GM21737 (cell line): ENCODE data around the gene PLCL1.

Experiments
- ATAC-seq: cut with Tn5 transposase; IDR thresholded peaks from one replicate; pipeline ENCODE4 v1.9.1; 2021; ENCODE audit warnings: mild to moderate bottlenecking, moderate library complexity; ENCODE audit not compliant: unreplicated experiment

The PLCL1 gene

DNA sequence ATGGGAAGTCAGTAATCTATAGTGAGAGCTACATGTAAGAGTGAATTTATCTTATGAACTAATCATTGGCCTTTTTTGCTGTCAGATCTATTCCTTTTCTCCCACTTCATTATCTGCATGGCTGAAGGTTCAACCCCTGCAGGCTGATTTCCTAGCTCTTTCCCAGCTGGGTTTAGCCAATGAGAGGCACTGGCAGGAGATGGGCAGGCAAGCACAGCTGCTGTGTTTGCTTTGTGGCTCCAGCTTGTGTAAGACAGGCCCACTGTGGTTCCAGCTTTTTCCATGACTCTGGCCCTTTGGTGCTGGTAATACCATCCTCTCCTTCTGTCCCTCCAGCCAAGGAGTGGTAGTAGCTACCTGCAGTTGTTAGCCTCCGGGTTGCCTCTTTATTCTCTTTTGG lies 248.8 kb downstream of the PLCL1 start:
- ATAC-seq = no peak

DNA sequence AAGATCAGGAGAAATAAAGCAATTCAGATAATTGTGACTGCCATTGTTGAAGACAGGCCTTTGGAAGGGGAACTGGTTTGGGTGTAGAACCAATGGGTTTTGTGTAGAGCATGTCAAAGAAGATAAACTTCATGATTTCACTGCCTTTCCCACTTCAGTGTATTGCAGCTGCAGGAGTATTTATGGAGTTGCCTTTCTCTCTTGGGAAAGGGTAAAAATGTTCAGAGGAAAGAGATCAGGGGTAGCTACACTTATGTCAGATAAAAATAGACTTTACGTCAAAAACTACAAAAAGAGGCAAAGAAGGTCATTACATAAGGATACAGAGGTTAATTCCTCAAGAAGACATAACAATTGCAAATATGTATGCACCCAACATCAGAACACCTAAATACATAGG lies 249.4 kb downstream of the PLCL1 start:
- no peak for ATAC-seq

DNA sequence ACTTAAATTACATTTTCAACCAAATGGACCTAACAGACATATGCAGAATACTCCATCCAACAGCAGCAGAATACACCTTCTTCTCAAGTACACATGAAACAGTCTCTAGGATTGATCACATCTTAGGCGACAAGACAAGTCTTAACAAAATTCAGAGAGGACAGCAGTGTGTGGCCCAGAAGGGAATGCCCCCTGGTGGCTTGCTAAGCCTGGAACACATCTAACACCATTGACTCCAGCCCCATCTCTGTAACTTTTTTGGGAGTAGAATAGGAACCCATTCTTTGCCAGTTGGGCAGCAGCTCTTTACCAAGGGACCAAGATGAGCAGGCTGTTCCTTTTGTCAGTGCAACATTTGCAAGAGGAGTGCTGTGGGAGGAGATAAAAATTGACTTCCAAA lies 249.9 kb downstream of the PLCL1 start:
- no peak for ATAC-seq

DNA sequence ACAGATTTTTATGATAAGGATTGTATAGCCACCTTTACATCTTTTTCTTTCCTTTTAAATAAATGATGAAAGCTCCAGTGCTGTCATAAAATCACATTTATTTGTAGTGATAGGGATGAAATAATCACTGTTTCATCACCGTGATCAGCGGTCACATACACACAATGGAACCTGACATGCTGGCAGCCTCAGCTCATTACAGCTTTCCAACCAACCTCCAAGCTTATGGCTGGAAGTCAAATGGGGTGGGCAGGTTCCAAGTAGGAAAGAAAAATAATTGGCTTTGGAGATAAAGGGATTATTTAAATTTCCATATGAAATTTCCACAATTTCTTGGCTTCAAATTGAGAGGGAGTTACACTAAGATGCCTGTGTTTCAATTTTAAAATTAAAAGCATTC lies 251.3 kb downstream of the PLCL1 start:
- ATAC-seq = no peak

DNA sequence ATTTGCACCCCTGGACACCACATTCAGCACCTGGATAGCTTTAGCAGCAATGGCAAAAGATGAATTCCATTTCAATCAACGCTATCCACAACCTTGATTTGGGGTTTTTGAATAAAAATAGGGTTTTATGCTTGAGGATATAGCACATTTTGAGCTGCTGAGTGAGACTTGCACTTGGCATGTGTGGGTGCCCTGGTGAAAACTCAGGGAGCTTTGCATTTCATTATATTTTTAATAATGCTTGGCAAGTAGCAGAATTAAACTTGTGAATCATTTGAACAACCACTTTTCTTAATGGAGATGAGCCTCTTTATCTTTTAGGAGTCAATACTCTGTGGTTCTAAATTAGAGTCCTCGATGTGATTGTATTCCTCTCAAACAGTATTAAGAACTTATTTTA lies 252.4 kb downstream of the PLCL1 start:
- ATAC-seq = no peak

DNA sequence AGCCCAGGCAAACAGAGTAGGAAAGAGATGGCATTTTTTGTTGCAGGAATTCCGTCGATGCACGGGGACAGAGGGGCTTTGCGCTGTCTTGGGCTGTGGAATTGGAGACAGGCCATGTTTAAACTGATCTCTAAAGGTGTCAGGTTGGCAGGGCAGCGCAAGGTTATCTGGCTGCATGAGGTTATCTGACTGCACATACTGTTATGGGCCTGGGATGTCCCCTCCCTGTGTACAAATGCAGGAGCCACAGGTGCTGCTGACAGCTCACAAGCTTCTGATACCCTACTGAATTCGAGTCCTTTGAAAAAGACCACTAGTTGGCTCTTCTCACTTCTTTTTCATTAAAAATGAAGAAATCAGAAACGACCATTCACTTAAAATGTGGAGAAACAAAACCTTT lies 255.4 kb downstream of the PLCL1 start:
- ATAC-seq = no peak

DNA sequence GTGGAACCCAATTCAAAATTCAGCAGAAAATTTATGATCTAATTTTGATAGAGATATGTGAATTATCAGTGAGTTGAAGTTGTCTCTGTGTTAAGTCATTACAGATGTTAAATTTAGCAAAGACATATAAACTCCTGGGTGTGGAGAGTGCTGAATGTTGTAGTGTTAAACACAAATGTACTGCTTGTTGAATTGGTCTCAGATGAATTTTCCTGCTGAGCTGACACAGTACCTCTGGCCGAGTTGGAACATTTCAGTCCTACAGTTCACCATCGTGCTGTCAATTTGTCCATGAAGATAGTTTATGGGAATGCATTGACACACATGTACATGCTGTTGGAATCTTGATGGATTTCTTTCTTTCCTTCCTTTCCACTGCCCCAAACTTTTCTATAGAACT lies 255.9 kb downstream of the PLCL1 start:
- ATAC-seq = no peak

DNA sequence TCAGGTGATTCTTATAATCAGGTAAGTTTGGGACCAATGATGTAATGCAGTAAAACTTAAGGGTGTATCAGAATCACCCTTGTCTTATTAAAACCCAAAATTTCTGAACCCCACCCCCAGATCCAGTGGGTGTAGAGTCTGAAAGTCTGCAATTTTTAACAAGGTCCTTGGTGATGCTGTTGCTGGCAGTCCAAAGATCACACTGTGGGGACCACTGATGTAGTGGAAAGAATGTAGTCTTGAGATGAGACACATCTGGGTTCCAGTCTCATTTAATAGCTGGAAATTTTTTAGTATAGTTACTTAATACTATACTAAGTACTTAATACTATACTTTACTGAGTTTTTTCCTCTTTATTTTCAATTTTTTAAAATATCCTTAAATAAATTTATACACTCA lies 258.4 kb downstream of the PLCL1 start:
- ATAC-seq = no peak

DNA sequence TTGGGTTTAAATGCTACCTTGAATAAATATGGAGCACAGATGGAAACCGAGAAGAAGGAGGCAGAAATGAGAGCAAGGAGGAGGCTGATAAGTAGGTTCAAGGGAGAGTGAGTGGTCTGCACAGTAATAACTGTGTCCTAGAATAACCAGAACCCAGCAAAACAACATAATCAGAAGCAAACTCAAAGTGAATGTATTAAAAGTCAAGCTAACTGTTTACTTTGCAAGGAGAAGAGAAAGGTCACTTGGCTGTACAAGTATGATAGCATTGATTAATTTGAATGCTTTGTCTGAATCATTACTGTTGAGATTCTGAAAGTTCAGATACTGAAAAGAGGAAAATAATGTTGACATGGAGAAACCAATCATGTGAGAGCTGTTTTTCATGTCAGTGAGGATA lies 258.8 kb downstream of the PLCL1 start:
- no peak for ATAC-seq

DNA sequence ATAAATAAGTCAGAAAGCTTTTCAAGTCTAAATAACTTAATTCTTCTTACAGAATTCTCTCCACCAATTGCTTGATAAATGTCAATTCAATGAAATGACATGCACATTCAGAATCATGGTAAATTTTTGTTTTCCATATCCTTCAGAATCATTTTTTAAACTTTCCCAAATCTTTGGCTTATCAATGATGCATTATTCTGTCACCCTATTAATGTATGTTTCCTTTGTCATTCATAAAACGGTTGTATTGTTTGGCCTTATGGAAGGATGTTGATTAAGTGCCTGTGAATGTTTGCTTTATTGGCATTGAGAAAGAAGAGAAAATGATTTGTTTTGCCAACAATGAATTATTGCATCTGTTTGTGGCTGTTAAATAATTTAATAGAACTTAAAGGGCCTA lies 260.9 kb downstream of the PLCL1 start:
- no peak for ATAC-seq

DNA sequence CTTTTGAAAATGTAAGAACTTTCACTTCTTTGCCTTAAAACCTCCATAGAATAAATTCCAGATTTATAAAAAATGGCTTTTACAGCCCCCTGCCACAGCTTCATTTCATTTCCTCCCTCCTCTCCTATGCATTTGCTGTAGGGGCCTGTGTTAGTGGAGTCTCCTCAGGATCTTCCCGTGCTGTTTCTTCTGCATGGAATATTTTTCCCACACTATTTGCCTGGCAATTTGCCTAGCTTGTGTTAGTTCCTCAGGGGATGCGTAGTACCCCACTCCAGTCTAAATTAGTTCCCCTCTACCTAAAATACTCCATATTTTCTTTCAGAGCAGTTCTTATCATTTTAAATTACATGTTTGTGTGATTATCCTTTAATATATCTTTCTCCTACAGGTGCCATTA lies 262.2 kb downstream of the PLCL1 start:
- no peak for ATAC-seq

DNA sequence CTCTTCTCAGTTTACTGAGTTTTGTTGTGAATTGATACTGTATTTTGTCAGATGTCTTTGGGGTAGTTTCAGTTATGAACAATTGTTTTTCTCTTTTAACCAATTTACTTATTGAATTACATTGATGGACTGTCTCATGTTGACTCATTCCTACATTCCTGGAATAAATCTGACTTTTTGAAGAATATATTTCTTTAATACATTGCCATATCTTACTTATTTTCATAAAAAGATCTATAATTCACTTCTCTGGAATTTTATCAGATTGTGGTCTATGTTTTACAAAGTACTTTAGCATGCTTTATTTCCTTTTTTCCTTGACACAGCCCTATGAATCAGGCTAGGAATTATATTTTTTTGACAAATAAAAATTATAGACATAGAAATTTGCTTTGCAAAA lies 268.3 kb downstream of the PLCL1 start:
- no peak for ATAC-seq

DNA sequence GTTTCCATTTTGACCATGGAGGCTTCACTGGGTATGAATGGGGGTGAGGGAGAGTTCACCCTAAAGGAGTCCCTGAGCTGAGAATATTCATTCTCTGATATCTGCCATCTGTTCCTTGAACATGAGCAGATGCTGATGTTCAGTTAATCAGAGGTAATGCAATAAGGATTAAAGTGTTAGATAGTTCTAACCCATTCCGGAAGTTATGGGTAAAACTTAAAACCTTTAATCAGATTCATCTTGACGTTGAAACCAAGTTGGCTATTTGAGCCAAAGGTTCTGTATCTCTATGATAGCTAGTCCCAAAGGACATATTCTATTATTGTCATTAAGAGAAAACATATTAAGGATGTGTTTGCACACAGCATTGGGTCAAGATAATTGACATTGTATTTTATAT lies 268.9 kb downstream of the PLCL1 start:
- ATAC-seq = no peak

DNA sequence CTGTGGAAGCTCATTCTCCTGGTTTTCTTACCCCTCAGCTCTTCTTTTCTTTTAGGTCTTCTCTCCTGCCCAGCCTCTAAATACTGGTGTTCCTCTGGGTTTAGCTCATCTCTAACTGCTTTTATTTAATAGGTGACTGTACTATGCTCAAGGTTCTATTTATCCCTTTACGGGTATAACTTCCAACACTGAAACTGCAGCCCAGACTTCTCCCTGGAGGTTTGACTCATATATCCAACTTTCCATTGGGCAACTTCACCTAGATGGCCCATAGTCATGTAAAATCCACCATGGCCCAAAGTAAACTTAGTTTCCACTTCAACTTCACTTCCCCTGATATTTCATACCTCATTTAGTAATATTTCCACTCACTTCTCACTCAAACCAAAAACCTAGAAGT lies 273.1 kb downstream of the PLCL1 start:
- ATAC-seq = no peak

DNA sequence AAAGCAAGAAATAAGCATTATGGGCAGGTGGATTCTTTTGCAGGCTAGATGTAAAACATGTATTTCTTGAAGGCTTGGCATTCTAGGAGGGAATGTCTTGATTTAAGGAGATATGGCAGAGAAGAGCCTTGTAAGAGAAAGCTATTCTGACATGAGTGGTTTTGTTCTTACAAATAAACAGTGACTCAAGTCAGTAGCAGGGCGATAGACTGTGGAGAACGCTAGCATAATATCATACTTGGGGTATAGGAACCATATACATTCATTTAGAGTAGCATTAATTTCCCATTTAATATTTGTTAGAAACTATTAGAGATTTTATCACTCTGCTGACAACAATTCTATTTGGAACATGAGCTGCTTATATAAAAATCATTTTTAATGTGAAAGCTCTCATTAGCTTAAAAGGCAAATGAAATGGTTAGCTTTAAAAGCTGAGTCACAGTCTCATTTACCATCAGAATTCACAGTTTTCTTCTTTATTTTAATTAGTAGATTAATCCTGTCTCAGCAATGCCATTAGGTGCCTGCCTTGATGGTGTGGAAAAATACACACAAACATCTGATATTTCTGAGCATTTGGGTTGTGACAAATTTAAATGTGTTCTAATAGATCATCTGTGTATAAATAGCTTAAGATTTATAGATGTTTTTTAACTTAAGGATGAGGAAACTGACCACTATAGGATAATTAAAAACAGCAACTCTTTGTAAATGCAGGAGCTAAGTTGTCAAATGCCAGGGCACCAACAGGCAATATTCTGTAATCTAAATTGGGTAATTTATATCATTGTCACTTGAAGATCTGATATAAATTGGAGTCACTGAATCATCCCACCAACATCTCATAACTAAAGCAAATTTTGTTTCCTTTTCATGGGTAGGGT lies 276.7 kb downstream of the PLCL1 start:
- no peak for ATAC-seq

DNA sequence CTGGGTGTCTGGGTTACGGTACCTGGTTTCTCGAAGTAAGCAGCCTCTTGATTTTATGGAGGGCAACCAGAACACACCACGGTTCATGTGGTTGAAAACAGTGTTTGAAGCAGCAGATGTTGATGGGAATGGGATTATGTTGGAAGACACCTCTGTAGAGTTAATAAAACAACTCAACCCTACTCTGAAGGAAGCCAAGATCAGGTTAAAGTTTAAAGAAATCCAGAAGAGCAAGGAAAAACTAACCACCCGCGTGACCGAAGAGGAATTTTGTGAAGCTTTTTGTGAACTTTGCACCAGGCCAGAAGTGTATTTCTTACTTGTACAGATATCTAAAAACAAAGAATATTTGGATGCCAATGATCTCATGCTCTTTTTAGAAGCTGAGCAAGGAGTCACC lies 279.8 kb downstream of the PLCL1 start:
- no peak for ATAC-seq

DNA sequence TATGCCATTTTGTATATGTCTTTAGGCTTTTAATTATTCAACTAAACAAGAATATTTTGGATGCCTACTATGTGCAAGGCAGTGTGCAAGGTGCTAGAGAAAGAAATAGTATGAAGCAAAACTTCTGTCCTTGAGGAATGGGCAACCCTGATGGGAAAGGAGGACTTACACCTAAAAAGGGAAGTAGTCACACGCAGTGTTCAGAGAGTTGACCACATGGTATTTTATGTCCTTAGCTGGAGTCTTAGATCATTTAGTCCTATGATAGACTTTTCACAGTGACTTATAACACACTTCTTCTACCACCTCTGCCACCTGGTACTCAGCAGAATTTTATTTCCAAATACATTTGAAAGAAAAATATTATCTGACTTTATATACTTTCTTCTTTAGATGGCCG lies 291.6 kb downstream of the PLCL1 start:
- no peak for ATAC-seq

DNA sequence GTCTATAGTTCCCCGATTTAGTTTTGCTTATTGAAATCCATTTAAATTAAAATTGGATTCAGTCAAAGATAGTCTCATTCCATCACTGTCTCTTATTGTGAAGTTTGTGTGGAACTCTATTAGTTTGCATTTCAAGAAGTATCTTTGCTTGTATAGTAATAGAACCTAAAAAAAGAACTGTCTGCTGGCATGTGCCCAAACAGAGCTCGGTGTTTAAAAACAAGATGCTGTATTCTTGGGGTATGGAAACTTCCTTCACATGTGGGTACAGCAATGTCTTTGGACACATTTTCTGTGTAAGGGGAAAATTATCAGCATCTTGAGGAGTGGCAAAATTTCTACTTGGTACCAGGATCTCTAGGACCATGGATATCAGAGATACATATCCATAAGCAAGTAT lies 292.6 kb downstream of the PLCL1 start:
- ATAC-seq = no peak

DNA sequence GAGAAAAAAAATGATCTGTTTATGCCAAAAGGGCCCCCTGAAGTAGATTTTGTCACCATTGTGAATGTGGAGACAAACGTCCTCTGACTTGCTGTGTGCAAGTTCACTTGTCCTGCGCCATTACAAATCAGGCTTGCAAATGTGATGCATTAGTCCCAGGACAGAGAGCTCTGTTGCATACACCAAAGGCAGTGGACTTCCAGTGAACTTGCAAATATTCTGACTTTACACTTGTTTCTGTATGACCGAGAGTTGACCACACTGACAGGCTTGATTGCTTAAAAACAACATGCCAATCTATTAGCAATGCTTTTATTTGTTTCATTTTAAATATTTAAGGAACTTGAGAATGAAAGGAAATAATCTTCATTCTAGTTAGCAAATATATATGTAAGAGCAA lies 293.2 kb downstream of the PLCL1 start:
- no peak for ATAC-seq

DNA sequence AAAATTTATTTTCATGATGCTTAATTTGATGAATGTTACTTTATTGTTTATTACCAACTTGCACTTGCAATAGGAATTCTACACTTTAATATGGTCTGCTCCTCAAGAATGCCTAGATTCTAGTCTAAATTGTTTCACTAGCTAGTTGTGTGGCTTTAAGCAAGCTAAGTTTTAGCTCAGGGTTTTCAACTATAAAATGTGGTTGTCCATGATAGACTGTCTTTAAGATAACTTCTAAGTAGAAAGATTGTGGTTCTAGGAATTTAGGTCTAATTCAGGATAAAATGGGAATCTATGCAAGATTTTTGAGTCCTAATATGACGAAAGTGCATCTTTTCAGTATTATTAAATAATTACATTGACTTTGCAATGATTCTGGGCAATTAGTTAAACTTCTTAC lies 294.0 kb downstream of the PLCL1 start:
- ATAC-seq = no peak

DNA sequence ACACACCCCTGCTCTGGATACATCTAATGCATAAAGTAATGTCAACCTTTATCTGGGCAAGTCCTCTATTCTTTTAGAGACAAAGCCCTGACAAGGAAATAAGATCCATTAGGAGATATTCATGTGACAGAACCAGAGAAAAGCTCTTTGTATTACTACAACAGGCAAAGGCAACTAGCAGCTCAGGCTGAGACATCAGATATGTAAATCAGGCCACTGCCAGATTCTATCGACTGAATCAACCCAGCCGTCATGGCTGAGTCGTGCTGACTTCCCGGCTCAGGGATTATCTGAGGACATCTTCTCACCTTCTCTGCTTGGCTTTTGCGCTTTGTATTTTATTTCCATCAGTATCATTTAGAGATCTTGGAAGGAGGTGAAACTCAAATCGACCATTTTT lies 294.5 kb downstream of the PLCL1 start:
- no peak for ATAC-seq

DNA sequence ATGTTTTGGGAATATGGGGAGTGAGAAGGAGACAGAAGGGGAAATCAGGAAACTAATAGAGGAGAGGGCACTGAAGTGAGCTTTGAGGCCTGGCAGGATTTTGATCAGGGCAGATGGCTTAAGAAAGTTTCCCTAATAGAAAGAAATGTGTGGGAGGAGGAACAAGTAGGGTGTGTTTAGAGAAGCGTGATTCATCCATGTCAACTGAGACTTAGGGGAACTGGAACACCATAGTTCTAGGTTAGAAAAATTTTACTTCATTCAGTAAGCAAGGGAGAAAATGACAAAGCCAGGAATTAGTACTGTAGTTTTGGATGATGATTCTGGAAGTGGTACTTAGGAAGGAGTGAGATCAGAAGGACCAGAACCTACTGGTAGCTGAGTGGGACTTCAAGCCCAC lies 296.0 kb downstream of the PLCL1 start:
- no peak for ATAC-seq

DNA sequence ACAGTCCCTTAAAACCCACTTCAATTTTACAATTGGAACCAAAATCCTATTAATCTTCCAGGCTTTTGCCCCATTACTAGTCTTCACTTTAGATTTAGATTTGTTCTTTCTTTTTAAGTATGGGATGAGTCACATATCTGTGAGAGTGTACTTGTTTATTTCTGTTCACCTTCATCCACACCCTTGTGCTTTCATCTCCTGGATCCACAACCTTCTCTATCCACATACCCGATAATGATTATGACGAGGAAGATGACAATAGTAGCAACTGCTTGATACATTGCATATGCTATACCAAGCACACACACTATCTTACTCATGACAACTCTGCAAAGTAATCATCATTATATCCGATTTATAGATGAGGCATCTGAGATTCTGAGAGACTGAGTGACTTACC lies 297.3 kb downstream of the PLCL1 start:
- no peak for ATAC-seq
